Measurements from ENCODE around the gene ST3GAL6.

Gene ST3GAL6

GRCh38 chr3:98740324-98740723 lies 22.8 kb upstream of the ST3GAL6 start:
- no peak for DNase-seq

GRCh38 chr3:98741121-98741716 lies 21.9 kb upstream of the ST3GAL6 start:
- no peak for DNase-seq

- DNase-seq = no peak
Observed at GRCh38 chr3:98743071-98743470, 20.1 kb upstream of the ST3GAL6 start.

DNA sequence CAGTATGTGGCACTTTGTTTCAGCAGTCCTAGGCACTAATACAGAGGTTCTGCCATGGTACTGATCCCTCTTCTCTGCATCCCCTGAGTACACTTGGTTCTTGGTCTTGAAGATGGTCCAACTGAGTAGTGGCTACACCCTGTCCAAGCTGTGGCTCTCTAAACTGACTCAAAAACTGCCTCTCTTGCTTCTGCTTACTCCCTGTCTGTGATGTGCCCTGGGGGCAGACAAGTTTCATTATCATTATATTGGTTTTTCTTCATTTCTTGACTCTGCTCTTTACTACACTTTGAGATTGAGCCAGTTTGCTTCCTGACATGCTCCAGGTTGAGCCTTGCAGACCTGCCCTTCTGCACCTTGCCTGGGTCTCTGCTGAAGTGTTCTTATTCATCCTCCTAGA lies 18.9 kb upstream of the ST3GAL6 start:
- no peak for DNase-seq

GRCh38 chr3:98745718-98746117 lies 17.4 kb upstream of the ST3GAL6 start:
- no peak for DNase-seq

- no peak for DNase-seq
Observed at GRCh38 chr3:98746122-98746521, 17.0 kb upstream of the ST3GAL6 start.

- DNase-seq = no peak
Observed at GRCh38 chr3:98746882-98747281, 16.3 kb upstream of the ST3GAL6 start.

- peak; percentile 25 to 52 for DNase-seq
Observed at GRCh38 chr3:98750276-98750919, 12.7 kb upstream of the ST3GAL6 start.

GRCh38 chr3:98754483-98754882 lies 8.7 kb upstream of the ST3GAL6 start:
- DNase-seq = peak in 1 of 2 donors; percentile 53

DNA sequence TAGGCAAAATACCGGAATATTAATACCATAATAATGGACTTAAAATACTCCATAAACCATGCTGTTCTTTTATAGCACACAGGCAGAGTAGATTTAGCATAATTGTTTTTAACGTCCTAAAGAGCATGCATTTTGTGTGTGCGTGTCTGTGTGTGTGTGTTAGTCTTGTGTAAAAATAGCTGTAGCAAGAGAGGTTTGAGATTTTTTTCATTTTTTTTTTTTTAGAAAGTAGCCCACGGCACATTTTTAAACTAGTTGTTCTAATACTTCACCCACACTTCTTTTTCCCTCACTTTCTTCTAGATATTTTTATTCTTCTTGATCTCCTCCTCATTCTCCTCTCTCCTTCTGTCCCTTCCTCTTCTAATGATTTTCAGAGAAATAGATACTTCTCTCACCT lies 7.5 kb upstream of the ST3GAL6 start:
- no peak for DNase-seq

DNA sequence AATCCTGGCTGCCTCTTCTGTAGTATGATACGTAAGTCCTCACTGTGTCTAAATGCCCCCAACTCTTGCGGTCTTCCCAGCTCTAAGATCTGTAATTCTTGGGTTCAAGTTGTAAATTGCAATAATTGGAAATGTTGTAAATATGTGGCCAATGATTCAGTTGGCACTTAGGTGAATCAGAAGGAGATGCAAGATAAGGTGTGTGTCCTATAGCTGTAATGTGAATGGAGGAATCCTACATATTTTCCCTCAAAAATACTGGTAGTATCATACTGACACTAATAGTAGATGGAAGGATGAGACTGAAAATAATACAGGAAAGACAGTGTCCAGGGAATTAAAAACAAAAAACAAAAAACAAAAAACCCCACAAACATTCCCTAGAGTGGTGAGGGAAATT lies 3.5 kb upstream of the ST3GAL6 start:
- DNase-seq = no peak

GRCh38 chr3:98761643-98762229 lies 1.4 kb upstream of the ST3GAL6 start:
- peak; percentile 54 to 66 for DNase-seq

DNA sequence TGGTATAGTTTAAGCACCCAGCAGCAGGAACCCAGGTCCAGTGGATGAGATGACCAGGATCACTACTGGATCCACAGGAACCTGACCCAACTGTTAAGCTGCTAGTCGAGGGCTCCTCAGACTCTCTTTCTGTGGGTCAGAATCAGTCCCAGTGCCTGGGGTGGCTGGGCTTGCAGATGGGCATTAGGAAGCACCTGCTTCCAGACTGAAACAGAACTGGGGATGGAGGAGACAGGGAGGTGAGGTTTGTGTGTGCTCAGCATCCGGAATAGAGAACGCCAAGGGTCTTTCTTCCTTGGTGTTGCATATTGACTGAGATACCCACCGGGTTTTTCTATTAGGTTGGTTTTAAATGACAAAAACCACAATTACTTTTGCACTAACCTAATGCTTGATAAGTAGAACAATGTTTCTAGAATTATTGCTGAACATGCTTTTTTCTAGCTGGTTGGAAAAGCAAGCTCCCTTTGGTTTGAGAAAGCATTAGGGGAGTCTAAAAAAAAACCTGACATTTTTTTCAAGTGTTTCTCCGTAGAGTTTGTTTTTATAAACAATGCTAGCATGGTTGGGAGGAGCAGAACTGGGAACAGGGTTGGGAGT lies 779 bp downstream of the ST3GAL6 start:
- DNase-seq = no peak

GRCh38 chr3:98764472-98764884 lies 1.3 kb downstream of the ST3GAL6 start:
- DNase-seq = peak; percentile 52 to 68

DNA sequence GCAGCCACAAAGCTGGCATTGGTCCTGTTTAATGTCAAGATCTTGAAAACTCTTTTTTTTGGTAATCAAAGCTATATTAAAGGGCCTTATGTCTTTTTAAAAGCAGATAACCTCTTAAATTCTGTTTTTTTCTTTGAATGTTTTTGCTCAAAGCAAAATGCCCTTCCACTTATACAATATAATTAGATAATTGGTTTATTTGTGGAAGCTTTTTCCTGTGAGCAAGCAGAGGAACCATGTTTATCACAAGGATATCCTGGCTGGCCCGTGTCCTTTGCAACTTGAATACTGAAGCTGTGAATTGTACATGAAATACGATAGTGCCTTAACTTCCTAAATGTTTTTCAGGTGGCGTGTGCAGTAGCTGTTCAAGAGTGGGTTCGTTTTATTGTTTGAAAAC lies 2.6 kb downstream of the ST3GAL6 start:
- DNase-seq = no peak

- DNase-seq = no peak
Observed at GRCh38 chr3:98766924-98767323, 3.8 kb downstream of the ST3GAL6 start.

DNA sequence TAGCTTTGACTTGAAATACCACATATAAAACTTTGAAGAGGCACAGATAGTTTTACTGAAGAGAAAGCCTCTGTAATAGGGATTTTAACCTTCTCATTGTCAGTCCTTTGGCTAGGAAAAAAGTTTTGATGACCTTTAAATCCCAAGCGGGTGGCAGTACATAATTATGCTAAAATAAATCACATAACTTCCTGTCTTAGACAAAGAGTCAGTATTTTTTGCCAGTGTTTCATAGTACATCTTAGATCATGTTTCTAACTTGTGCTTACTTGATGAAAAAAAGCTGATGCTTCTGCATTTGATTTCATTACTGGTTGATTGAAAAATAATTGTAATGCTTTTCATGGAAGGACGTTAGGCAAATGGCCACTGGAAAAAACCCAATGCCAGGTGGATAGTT lies 5.8 kb downstream of the ST3GAL6 start:
- DNase-seq = no peak

- peak; percentile 56 to 80 for DNase-seq
Observed at GRCh38 chr3:98769448-98769847, 6.3 kb downstream of the ST3GAL6 start.

GRCh38 chr3:98770261-98771039 lies 7.3 kb downstream of the ST3GAL6 start:
- no peak for DNase-seq

GRCh38 chr3:98772022-98772421 lies 8.9 kb downstream of the ST3GAL6 start:
- DNase-seq = no peak

- DNase-seq = no peak
Observed at GRCh38 chr3:98775459-98776139, 12.5 kb downstream of the ST3GAL6 start.

DNA sequence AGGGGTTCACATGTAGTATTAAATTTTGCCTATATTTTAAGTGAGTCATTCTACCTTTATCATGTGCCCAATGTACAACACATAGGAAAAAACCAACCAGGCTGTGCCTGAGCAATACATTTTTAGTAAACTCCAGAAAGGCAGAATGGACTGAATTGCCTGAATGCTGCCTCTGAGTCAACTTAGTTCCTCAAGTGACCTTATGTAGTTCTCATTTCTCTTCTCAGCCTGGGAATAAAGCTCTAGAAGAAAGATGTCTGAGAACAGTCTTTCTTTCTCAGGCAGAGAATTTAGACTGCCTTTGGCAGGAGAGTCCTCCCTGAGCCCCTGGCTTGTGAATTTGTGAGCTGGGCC lies 13.0 kb downstream of the ST3GAL6 start:
- DNase-seq = peak; percentile 68 to 91

GRCh38 chr3:98777286-98777685 lies 14.1 kb downstream of the ST3GAL6 start:
- no peak for DNase-seq

All from inflammatory macrophage treated with lipopolysaccharide for 1 hour (primary cell).